K562 (cell line): Measurements from ENCODE around the gene IMPA2.
A peak's percentile ranks its signal among the peaks of the same experiment; 100 is the strongest.

Source experiments
- BRD4 ChIP-seq: fragments of 200-600 bp; sonication (generic); IDR thresholded peaks from 2 replicates; pipeline ENCODE4 v1.6.1; 2017; ENCODE audit warnings: inconsistent platforms
- C11orf30 ChIP-seq: fragments of 450-650 bp; IDR thresholded peaks from 2 replicates; pipeline ENCODE4 v1.6.1; 2016; ENCODE audit warnings: low read depth, mild to moderate bottlenecking
- CBX1 ChIP-seq: sonication (generic); IDR thresholded peaks from 2 replicates; pipeline ENCODE4 v1.6.1; 2016; ENCODE audit warnings: antibody characterized with exemption, low read depth, mild to moderate bottlenecking
- CREB1 ChIP-seq, 2 experiments: sonication (generic) in 1 of 2; formaldehyde crosslinking in 1 of 2; IDR thresholded peaks; 2 replicates each; pipeline versions ENCODE4 v1.6.1 to v1.8.0; 2012 to 2022; ENCODE audit warnings: inconsistent platforms in 1 of 2, mild to moderate bottlenecking in 1 of 2, missing genetic modification reagents in 1 of 2, moderate library complexity in 1 of 2
- CREM ChIP-seq: IDR thresholded peaks from 2 replicates; pipeline ENCODE4 v1.6.1; 2014; ENCODE audit warnings: antibody characterized with exemption, low read depth
- CTCF ChIP-seq, 3 experiments: IDR thresholded peaks in 2 of 3; conservative IDR thresholded peaks in 1 of 3; 2 replicates each; pipeline ENCODE4 v1.5.1; 2011 to 2012; ENCODE audit warnings: low read length in 3 of 3, mild to moderate bottlenecking in 3 of 3, control low read depth in 2 of 3, improper control_type of control experiment in 1 of 3, inconsistent platforms in 1 of 3, low read depth in 1 of 3, mixed read lengths in 1 of 3, moderate library complexity in 1 of 3; ENCODE audit not compliant: insufficient read depth in 2 of 3
- E2F1 ChIP-seq: sonication (generic); formaldehyde crosslinking; IDR thresholded peaks from 2 replicates; pipeline ENCODE4 v1.8.1; 2023; ENCODE audit warnings: mild to moderate bottlenecking, missing genetic modification reagents, moderate library complexity
- EZH2 ChIP-seq: IDR thresholded peaks from 2 replicates; pipeline ENCODE4 v1.6.1; 2012; ENCODE audit warnings: low read depth, mild to moderate bottlenecking, inconsistent platforms, low read length, borderline replicate concordance
- HDAC1 ChIP-seq, 2 experiments: fragments of 450-650 bp; IDR thresholded peaks; 2 replicates each; pipeline ENCODE4 v1.6.1; 2016 to 2017; ENCODE audit warnings: inconsistent platforms in 1 of 2, mild to moderate bottlenecking in 1 of 2, moderate library complexity in 1 of 2
- HIVEP1 ChIP-seq: fragments of 250-450 bp; sonication (Bioruptor Pico); IDR thresholded peaks from 2 replicates; pipeline ENCODE4 v1.4.0; 2020; ENCODE audit warnings: mild to moderate bottlenecking
- POLR2A ChIP-seq: fragments of 450-650 bp; conservative IDR thresholded peaks from 2 replicates; pipeline ENCODE4 v1.6.1; 2016
- ZFP1 ChIP-seq: fragments of 450-650 bp; formaldehyde crosslinking; IDR thresholded peaks from 2 replicates; pipeline ENCODE4 v1.4.0; 2020; ENCODE audit warnings: mild to moderate bottlenecking, mixed read lengths
- ZNF707 ChIP-seq: fragments of 250-450 bp; sonication (Bioruptor Pico); conservative IDR thresholded peaks from 2 replicates; pipeline ENCODE4 v1.8.0; 2022; ENCODE audit warnings: inconsistent platforms, mild to moderate bottlenecking, moderate library complexity
- TF ChIP-seq, protein P1 (sequence below): IDR thresholded peaks from 2 replicates; pipeline ENCODE4 v1.6.1; 2012; ENCODE audit warnings: low read depth, low read length, improper control_type of control experiment, borderline replicate concordance

DNA sequence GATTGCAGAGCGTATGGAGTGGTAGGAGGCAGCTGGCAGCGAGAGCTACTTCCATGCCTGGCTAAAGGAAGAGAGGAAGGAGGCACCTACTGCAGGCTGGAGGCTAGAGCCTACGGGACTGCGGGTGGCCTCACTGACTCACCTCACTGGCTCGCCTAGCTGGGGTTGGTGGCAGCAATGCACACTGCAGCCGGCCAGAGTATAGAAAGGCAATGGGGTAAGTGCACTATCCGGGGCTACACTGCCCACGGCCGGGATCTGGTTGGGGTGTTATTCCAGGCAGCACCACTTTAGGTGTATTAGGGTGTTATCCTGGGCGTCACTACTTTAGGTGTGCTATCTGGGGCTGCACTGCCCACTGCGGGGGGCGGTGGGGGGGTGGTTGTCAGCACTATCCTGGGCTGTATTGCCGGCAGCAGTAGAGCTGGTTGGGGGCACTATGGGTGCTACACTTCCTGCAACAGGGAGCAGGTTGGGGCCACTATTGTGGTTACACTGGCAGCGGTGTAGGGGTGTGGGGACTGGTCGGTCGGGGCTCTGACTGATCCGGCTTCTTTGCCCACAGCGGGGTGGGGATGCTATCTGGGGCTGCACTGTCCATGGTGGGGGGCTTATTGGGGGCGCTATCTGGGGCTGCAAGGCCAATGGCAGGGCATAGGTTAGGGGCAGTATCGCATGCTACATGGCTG is 79.0 kb downstream of the IMPA2 start:
- TF ChIP-seq POLR2A: no peak
- TF ChIP-seq EZH2: no peak
- TF ChIP-seq CTCF (IDR thresholded peaks at IDR 0.05 in 2 of 3, conservative IDR thresholded peaks at IDR 0.05 in 1 of 3; ENCODE audit: insufficient read depth in 2 of 3, low read depth in 1 of 3, low read length in 3 of 3): 0 out of 6 replicates have a peak, but pooled peaks of 1 of the 3 experiments have one; percentile 11
- TF ChIP-seq CREM: no peak
- TF ChIP-seq E2F1 (CRISPR knock-in tag): no peak
- TF ChIP-seq HDAC1 (IDR thresholded peaks at IDR 0.05): no peak
- no peak for TF ChIP-seq ZFP1
- TF ChIP-seq HIVEP1 (CRISPR knock-in tag): no peak
- TF ChIP-seq CREB1 (IDR thresholded peaks at IDR 0.05): no peak
- TF ChIP-seq CREB1 (CRISPR knock-in tag; IDR thresholded peaks at IDR 0.05): no peak
- TF ChIP-seq ZNF707 (CRISPR knock-in tag): no peak
- TF ChIP-seq, protein P1, sequence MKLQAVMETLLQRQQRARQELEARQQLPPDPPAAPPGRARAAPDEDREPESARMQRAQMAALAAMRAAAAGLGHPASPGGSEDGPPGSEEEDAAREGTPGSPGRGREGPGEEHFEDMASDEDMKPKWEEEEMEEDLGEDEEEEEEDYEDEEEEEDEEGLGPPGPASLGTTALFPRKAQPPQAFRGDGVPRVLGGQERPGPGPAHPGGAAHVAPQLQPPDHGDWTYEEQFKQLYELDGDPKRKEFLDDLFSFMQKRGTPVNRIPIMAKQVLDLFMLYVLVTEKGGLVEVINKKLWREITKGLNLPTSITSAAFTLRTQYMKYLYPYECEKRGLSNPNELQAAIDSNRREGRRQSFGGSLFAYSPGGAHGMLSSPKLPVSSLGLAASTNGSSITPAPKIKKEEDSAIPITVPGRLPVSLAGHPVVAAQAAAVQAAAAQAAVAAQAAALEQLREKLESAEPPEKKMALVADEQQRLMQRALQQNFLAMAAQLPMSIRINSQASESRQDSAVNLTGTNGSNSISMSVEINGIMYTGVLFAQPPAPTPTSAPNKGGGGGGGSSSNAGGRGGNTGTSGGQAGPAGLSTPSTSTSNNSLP: no peak
- TF ChIP-seq CBX1: no peak
- no peak for TF ChIP-seq BRD4
- TF ChIP-seq C11orf30: no peak
